HEK293T (cell line): ENCODE measurements around the gene FCMR.

Experiments
- CTCF ChIA-PET: fragments of 350-600 bp; formaldehyde crosslinking; extraction: SDS; loops from one replicate; lab custom pipeline; 2021; ENCODE audit warnings: antibody characterized with exemption, inconsistent platforms; lab: Yijun Ruan, JAX
- POLR2A ChIA-PET: fragments of 350-600 bp; formaldehyde crosslinking; extraction: SDS; loops from one replicate; lab custom pipeline; 2020; ENCODE audit warnings: antibody characterized with exemption, inconsistent platforms; lab: Yijun Ruan, JAX
- DNase-seq: peaks from one replicate; pipeline ENCODE4 v3.0.0; 2012; ENCODE audit warnings: mixed read lengths; ENCODE audit errors: extremely low spot score
- ARNT ChIP-seq: fragments of 450-650 bp; IDR thresholded peaks from 2 replicates; pipeline ENCODE4 v1.6.1; 2017; ENCODE audit warnings: mild to moderate bottlenecking
- BHLHE40 ChIP-seq: fragments of 450-650 bp; IDR thresholded peaks from 2 replicates; pipeline ENCODE4 v1.6.1; 2016; ENCODE audit warnings: mild to moderate bottlenecking, moderate library complexity, borderline replicate concordance
- CTBP1 ChIP-seq: fragments of 450-650 bp; IDR thresholded peaks from 2 replicates; pipeline ENCODE4 v1.6.1; 2016; ENCODE audit warnings: borderline replicate concordance
- ELF4 ChIP-seq: fragments of 450-650 bp; IDR thresholded peaks from 2 replicates; pipeline ENCODE4 v1.6.1; 2017; ENCODE audit warnings: antibody characterized with exemption
- FOXA1 ChIP-seq: fragments of 450-650 bp; IDR thresholded peaks from 2 replicates; pipeline ENCODE4 v1.6.1; 2016; ENCODE audit warnings: mild to moderate bottlenecking
- FOXK2 ChIP-seq: fragments of 450-650 bp; IDR thresholded peaks from 2 replicates; pipeline ENCODE4 v1.6.1; 2016; ENCODE audit warnings: mild to moderate bottlenecking
- FOXM1 ChIP-seq: fragments of 450-650 bp; IDR thresholded peaks from 2 replicates; pipeline ENCODE4 v1.6.1; 2017; ENCODE audit warnings: mild to moderate bottlenecking, borderline replicate concordance
- HDGF ChIP-seq: fragments of 450-650 bp; IDR thresholded peaks from 2 replicates; pipeline ENCODE4 v1.6.1; 2017; ENCODE audit warnings: antibody characterized with exemption, borderline replicate concordance
- L3MBTL2 ChIP-seq: fragments of 450-650 bp; conservative IDR thresholded peaks from 2 replicates; pipeline ENCODE4 v1.6.1; 2016; ENCODE audit warnings: mild to moderate bottlenecking
- LEF1 ChIP-seq: fragments of 450-650 bp; IDR thresholded peaks from 2 replicates; pipeline ENCODE4 v1.6.1; 2017; ENCODE audit warnings: mild to moderate bottlenecking, borderline replicate concordance
- NFRKB ChIP-seq: fragments of 450-650 bp; IDR thresholded peaks from 2 replicates; pipeline ENCODE4 v1.6.1; 2016; ENCODE audit warnings: mild to moderate bottlenecking, moderate library complexity
- SP1 ChIP-seq: fragments of 450-650 bp; IDR thresholded peaks from 2 replicates; pipeline ENCODE4 v1.6.1; 2017
- SUZ12 ChIP-seq: fragments of 450-650 bp; IDR thresholded peaks from 2 replicates; pipeline ENCODE4 v1.6.1; 2016; ENCODE audit warnings: mild to moderate bottlenecking
- TARDBP ChIP-seq: fragments of 450-650 bp; IDR thresholded peaks from 2 replicates; pipeline ENCODE4 v1.6.1; 2016
- ZNF384 ChIP-seq: fragments of 450-650 bp; IDR thresholded peaks from 2 replicates; pipeline ENCODE4 v1.6.1; 2016
- TF ChIP-seq, protein P1 (sequence below): fragments of 450-650 bp; IDR thresholded peaks from 2 replicates; pipeline ENCODE4 v1.6.1; 2016

Gene FCMR

DNA sequence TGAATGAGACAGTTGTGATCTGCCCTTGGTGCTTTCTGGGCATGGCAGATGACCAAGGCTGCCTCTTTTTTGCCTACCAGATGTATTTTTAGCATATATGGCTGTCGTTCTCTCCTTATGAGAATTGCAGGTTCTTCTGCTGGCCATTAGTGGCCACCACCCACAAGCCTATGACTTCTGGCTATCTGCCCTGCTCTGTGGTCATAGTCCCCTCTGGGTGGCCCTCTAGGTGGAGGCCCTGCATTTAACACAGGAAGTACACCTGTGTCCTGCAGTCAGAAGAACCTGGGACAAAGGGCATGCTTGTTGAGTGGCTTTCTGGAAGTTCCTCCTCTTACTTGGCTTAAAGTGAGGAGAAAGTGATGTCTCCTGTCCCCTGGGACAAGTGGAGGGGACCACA lies 42.0 kb upstream of the FCMR start:
- TF ChIP-seq HDGF = no peak
- no peak for TF ChIP-seq TARDBP
- no peak for TF ChIP-seq SP1
- no peak for TF ChIP-seq SUZ12
- TF ChIP-seq ARNT = no peak
- TF ChIP-seq LEF1 = no peak
- no peak for TF ChIP-seq L3MBTL2
- no peak for TF ChIP-seq ZNF384
- TF ChIP-seq CTBP1 = no peak
- TF ChIP-seq, protein P1, sequence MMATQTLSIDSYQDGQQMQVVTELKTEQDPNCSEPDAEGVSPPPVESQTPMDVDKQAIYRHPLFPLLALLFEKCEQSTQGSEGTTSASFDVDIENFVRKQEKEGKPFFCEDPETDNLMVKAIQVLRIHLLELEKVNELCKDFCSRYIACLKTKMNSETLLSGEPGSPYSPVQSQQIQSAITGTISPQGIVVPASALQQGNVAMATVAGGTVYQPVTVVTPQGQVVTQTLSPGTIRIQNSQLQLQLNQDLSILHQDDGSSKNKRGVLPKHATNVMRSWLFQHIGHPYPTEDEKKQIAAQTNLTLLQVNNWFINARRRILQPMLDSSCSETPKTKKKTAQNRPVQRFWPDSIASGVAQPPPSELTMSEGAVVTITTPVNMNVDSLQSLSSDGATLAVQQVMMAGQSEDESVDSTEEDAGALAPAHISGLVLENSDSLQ = no peak
- no peak for TF ChIP-seq FOXA1
- no peak for TF ChIP-seq NFRKB
- no peak for TF ChIP-seq FOXK2
- TF ChIP-seq BHLHE40 = no peak
- ChIA-PET CTCF (no interaction called here), POLR2A (no interaction called here)
- DNase-seq = no peak

GRCh38 chr1:206963119-206963712 lies 41.5 kb upstream of the FCMR start:
- CTCF ChIA-PET = no interaction called here

GRCh38 chr1:206962272-206962671 lies 40.5 kb upstream of the FCMR start:
- CTCF ChIA-PET = interaction anchor here (0.7 kb wide), 1 partner anchor 30 kb away, joined by 3 read pairs; no protein-coding TSS in a partner anchor
- no peak for DNase-seq
- TF ChIP-seq TARDBP (no peak), HDGF (no peak), FOXK2 (no peak), LEF1 (no peak), BHLHE40 (no peak), ARNT (no peak), SP1 (no peak), L3MBTL2 (no peak), NFRKB (no peak), ELF4 (no peak), ZNF384 (no peak), CTBP1 (no peak), FOXM1 (no peak), FOXA1 (no peak), SUZ12 (no peak)
- TF ChIP-seq, protein P1 = no peak
- POLR2A ChIA-PET = no interaction called here

More at GRCh38 chr1:206963119-206963712, 41.5 kb upstream of the FCMR start:
- TF ChIP-seq LEF1 (no peak), BHLHE40 (no peak), ARNT (no peak), ELF4 (no peak), CTBP1 (no peak), FOXA1 (no peak), NFRKB (no peak), ZNF384 (no peak), SP1 (no peak), HDGF (no peak), FOXM1 (no peak), L3MBTL2 (no peak), FOXK2 (no peak), TARDBP (no peak), SUZ12 (no peak)
- TF ChIP-seq, protein P1 = no peak
- no peak for DNase-seq
- POLR2A ChIA-PET = no interaction called here

- no peak for DNase-seq
- TF ChIP-seq BHLHE40 = no peak
- no peak for TF ChIP-seq TARDBP
- TF ChIP-seq ELF4 = no peak
- TF ChIP-seq FOXM1 = no peak
- TF ChIP-seq SP1 = no peak
- TF ChIP-seq, protein P1 = no peak
- ChIA-PET CTCF (interaction anchor here (0.7 kb wide), 1 partner anchor 29 kb away, joined by 3 read pairs; no protein-coding TSS in a partner anchor), POLR2A (no interaction called here)
Measured at GRCh38 chr1:206961668-206962067, 39.9 kb upstream of the FCMR start.

GRCh38 chr1:206960676-206961386 lies 39.1 kb upstream of the FCMR start:
- TF ChIP-seq L3MBTL2 (no peak), CTBP1 (no peak), ARNT (no peak), LEF1 (no peak), ELF4 (no peak), SUZ12 (no peak), HDGF (no peak), SP1 (no peak), FOXK2 (no peak), ZNF384 (no peak), NFRKB (no peak), FOXA1 (no peak)
- CTCF ChIA-PET = interaction anchor here (0.6 kb wide), 1 partner anchor 147 kb away, joined by 3 read pairs; no protein-coding TSS in a partner anchor
- POLR2A ChIA-PET = no interaction called here
- DNase-seq = no peak
